GM19324 (cell line): ENCODE results near the gene TRIM67.

Experiments
- ATAC-seq: cut with Tn5 transposase; IDR thresholded peaks from one replicate; pipeline ENCODE4 v1.9.1; 2021; ENCODE audit warnings: mild to moderate bottlenecking, moderate library complexity; ENCODE audit not compliant: unreplicated experiment, low FRiP score

TRIM67 gene

DNA sequence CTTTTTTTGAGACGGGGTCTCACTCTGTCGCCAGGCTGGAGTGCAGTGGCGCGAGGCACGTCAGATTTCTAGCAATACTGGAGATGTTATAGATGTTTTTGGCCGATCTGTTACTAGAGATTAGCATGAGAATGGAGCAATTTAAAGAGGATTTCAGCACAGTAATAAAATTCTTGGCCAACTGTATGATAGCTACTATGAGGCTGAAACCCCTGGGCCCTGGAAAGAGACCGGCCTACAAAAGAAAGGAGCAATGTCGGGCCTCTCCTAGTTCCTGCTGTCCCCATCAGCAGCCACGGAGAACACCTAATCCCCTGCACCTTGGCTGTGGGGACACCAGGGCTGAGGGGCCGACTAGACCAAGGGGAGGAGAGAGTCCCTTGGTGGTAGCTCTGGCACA is 69.7 kb downstream of the TRIM67 start:
- no peak for ATAC-seq

DNA sequence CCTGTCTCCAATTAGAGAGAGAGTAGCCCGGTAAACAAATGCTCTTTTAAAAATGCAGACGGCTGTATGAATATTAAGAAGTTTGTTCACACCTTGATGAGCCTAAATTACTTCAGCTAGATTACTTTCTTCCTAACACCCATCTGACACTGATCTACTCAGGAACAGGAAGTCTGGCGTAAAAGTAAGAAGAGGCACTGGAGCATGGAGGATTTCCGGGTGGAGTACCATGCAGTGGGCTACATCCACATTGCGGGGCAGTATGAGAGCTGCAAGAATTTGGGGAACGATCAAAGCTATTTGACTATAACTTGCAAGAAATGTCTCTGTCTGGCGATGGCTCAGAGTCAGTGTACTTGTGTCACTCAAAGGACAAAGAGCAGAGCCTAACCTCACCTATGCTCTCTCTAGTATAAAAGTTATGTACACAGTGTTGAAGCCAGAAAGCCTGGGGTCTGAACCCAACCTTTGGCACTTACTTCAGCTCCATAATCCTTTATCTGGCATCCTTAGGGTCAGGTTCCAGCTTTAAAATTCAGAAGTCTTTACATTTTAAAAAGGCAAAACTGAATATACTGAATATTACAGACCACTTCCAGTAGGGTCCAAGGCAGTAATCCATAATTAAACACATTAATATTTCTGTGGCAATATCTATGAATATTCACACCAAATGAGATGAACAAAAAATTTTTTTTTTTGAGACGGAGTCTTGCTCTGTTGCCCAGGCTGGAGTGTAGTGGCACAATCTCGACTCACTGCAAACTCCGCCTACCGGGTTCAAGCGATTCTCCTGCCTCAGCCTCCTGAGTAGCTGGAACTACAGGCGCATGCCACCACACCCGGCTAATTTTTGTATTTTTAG is 71.2 kb downstream of the TRIM67 start:
- ATAC-seq: no peak

DNA sequence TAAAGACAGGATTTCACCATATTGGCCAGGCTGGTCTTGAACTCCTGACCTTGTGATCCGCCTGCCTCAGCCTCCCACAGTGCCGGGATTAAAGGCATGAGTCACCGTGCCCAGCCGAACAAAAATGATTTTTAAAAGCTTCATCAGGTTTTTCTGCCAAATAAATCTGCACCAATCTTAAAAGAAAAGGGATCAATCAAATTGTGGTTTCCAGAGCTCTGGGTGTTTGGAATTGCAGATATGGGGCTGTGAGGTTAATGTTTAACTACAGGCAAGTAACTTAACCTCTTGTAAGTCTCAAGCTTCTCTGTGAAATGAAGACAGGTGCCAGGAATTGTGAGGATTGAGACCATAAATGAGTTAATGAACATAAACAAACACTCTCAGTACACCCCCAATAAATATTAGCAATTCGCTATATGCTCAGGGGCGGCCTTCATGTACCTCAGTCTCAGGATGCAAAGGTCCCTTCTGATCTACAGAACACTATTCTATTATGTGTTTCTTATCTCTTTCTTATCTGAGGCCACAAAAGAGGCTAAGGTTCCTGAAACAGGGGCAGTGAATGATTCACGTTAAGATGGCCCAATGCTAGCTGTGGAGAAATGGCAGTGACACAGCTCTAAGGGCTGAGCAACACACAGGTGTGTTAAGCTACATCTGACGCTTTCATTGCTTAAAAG is 72.0 kb downstream of the TRIM67 start:
- ATAC-seq: no peak

DNA sequence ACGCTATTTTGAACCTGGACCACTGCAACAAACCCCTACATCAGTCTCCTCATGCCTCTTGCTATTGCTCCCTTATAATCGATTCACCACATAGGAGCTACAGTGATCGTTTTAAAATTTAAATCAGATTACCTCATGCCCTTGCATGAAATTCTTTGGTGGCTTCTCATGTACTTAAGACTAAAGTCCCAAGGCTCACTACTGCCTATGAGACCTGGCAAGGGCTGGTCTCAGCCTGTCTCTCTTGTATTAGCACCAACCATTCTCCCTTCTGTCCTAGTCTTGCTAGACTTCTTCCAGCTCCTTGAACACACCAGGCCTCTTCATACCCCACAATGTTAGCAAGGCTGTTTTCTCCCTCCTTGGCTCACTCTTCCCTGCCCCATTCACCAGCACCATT is 72.6 kb downstream of the TRIM67 start:
- ATAC-seq: no peak

DNA sequence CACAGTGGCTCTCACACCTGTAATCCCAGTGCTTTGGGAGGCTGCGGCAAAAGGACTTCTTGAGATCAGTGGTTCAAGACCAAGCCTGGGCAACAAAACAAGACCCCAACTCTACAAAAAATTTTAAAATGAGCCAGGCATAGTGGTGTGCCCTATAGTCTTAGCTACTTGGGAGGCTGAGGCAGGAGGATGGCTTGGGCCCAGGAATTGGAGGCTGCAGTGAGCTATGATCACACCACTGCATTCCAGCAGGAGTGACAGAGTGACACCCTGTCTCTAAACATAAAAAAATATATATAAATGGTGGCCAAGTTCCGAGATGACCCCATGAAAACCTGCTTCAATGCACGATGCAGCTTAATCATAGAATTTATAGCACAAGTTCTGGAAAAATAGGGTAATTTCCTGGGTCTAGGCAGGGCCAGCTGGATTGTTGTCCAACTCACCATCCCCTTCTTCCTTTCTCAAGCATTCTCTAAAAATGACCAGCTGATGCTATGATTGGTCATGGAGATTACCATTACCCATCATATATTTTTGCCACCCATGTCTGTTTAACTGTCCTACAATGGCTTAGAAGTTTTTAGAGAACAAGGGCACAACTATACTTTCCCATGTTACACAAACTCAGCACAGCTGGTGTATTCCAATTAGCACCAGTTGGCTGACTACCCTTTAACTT is 73.8 kb downstream of the TRIM67 start:
- ATAC-seq: no peak

DNA sequence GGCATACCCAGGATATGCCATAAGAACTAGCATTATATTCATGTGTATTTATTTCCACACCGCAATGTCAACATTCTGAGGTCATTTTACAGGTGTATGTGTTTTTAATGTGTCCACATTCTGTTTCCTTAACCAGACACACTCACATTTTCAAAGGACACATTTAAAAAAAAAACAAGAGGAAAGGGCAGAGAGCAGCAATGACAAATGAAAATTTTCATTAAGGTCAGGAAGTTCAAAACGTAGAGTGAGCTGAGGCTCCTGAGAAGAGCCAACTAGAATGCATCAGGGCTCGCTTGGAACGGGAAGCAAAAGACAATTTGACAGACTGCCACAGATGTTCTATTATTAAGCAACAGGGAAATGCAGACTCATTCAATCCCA is 74.3 kb downstream of the TRIM67 start:
- ATAC-seq: no peak

DNA sequence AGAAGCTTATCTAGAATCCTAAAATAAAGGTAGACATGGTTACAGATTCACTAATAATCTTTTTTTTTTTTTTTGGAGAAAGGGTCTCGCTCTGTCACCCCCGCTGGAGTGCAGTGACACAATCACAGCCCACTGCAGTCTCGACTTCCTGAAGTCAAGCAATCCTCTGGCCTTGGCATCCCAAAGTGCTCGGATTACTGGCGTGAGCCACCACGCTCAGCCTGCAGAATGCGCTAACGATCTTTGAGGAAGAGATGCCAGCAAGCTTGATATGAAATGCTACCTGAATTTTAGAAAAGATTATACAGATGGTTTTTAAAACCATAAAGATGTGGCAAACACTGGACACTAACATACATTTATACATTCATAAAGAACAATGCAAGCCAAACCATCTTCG is 75.1 kb downstream of the TRIM67 start:
- ATAC-seq: no peak

DNA sequence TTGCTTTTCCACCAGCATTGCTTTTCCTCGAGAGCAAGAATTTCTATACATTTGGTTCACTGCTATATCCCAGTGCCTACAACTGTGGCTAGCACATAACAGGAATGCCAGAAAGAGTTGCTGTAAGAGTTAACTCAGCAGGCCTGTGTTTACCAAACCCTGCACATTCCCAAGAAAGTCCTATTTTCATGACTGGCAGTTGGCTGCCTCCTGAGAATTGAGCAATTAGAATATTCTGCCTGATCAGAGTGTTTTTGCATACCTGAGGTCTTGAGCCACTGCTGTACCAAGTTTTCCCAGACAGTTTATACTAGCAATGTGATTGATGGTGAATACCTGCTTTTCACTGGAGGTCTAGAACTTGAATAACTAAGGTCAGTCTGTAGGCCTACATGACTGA is 76.4 kb downstream of the TRIM67 start:
- ATAC-seq: no peak

DNA sequence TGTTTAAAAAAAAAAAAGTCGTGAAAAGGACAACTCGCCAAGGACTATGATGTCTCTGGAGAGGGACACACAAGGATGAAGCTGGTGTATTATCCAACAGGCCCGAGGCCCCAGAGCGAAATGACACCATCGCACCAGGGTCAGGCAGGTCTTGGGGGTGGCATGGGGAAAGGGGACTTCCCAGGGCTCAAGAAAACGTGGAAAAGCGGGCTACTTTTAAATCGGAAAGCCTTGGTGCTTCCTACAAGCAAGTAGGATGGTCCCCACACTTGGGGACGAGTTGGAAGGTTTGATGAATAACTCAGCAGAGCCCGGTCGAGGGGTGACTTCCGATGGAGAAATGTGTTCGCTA is 78.6 kb downstream of the TRIM67 start:
- peak; percentile 12 for ATAC-seq

DNA sequence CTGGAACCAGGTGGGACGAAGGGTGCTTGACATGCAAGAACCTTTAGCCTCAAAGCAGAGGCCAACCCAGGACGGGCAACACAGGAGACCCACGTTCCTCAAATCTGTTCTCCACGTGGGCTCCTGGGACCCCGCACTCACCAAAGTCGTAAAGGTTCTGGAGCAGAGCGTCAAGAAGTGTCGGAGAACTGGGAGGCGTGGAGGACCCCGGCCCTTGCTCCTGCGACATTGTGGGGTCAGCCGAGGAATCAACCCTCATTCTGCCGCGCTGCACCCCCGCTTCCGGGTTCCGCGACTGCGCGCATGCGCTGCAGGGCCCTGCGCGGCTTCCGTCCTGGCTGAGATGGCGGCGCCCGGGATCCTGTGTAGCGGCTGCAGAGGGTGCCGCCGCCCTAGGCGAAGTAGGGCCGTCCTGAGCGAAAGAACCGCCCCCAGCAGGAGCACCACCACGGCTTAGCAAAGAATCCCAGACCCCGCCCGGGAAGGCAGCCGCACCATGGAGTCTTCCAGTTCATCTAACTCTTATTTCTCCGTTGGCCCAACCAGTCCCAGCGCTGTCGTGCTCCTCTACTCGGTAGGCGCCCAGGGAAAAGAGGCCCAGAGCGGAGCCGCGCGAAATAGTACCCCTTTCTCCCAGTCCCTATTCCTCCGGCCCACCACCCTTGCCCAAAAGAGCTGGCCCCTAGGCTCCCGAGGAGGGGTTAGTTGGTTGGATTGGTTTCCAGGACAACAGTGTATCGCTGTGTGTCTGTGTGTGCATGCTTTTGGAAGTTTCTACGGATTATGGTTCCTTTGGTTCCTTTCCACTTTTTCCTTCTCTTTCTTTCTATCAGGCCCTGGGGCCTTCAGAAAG is 79.3 kb downstream of the TRIM67 start, which contains the start of gene GNPAT:
Gene GNPAT (plus strand): TSS at position 330 of the 853 bp plus-strand sequence. CDS start 167 bp downstream, at position 497.
- ATAC-seq: peak; percentile 98

DNA sequence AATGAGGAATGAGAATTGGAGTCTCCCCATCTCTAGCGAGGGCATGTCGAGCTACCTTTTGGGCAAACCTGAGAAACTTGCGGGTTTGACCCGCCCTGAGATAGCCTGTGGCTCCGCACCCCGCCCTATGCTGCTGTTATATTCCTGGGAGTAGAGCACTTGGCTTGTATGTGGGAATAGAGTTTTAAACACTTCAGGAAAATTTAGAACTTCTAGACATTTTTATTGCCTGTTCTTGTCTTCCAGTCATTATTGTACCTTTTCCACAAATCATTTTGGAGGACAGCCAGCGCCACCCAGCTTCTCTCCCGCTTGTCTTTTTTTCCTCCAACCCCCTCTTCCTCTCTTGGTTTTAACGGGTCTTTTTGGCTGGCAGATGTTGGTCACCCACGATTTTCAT is 79.9 kb downstream of the TRIM67 start:
- ATAC-seq: no peak

DNA sequence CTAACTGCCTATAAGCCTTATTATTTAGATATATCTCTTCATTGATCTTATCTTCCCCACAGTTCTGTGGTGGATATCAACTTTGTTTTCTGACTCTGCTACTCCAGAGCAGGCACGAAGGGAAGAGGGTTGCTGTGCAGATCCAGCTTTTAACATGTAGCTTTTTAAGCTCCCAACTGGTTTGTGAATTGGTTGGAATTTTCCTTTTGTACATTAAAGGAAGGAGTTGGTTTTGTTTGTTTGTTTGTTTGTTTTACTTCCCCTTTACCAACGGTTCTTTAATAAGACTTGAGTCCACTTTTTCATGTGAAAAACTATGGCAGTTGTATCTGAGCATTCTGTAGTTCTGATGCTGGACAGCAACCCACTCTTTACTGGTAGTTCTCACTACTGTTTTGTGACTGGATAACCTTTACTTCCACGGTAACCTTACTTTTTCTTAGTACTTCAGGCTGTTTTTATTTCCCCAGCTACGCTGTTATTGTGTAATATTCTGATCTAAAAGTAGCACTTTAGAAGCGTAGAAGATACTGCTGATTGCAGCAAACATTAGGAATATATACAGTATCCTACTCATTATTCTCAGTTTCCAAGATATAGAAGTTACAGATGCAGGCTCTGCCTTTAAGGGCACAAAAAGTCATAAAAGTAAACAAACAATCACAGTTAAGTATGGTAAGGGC is 80.8 kb downstream of the TRIM67 start:
- ATAC-seq: no peak

DNA sequence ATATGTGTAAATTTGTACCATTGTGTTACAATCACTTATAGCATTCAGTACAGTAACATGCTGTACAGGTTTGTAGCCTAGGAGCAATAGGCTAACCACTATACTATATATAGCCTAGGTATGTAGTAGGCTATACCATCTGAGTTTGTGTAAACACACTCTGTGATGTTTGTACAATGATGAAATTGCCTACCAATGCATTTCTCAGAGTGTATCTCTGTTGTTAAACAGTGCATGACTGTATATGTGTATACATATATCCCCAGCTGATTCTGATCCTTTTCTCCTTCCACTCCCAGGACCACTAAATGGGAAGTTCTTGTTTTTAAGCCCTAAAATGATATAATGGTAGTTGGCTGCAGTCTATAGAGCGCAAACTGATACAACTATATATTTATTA is 86.9 kb downstream of the TRIM67 start:
- ATAC-seq: no peak

DNA sequence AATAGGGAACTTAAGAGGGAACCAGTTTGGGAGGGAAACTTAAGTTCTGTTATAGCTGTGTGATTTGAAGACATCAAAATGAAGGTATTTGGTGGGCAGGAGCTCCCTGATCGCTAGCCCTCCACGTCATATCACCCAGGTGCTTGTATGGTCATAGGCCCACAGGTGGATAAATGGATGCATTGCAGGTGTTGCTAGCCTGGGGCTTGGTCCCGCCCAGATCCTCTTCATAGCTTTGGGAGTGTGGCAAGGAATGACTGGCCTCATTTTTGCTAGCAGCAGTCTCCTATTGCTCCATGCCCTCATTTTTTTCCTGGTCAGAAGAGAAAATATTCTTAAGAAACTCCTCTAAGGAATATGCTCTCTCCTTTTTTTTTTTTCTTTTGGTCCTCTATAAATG is 90.5 kb downstream of the TRIM67 start:
- ATAC-seq: no peak

DNA sequence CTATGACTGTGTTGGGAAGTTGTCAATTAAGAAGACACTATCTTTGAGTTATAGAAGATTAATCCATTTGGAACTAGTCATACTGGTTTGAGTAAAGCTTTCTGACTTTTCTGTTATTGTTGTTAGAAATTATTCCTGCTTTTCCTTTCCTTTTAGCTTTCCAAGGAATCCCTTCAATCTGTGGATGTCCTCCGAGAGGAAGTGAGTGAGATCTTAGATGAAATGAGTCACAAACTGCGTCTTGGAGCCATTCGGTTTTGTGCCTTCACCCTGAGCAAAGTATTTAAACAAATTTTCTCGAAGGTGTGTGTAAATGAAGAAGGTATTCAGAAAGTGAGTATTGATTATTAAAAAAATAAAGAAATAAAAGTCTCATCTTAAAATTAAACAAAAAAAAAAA is 98.5 kb downstream of the TRIM67 start:
- ATAC-seq: no peak

DNA sequence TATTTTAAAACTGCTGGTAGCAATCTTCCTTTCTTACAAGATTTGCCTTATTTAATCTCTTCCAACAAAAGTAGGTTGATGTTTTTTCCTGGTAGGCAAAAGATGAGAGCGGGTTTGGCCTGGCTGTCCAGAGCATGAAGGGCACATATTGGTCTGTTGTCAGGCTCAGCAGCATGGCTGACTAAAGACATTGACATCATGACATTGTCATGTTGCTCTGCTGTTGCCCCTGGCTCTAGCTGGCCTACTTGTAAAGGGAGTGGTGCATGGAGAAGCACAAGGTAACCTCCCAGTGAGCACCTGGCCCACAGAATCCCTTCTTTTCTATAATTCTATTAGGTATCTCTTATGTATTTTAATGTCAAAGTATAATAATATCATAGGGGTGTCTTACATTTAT is 102.8 kb downstream of the TRIM67 start:
- ATAC-seq: no peak

DNA sequence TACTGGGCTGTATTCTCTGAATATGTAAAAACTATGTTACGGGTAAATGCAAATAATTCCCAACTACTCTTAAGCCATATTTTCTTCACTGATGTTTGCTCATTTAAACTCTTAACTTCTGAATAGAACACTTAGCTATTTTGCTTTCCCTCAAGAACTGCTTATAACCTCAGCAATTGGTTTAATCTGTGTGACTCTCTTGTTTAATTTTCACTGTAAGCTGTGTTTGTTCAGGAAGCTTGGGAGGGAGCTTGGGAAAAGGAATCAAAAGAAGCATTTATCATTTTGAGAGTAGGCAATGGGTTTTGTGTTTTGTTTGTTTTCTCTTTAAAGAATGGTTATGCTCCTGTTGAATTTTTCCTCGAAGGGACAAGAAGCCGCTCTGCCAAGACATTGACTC is 103.5 kb downstream of the TRIM67 start:
- ATAC-seq: no peak

DNA sequence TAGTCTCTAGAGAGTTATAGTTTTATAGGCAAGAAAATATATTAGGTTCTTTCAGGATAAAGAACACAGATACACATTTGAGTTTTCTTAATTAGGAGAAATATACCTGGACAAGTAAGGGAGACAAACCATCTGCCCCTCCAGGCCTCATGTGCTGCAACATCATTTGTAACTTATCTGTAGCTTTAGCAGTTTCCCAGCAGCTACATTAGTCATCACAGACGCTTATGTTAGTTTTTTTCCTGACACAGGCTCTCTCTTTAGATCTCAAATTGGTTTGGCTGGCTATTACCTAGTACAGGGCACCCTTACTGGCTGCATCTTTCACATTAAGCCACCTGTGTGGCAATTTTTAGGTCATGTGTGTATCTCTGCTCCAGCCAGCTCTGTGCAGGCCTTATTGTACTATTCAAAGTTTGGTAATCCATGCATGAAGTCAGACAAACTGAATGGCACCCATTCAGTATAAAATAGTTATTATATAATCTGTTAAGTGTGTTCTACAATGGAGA is 105.0 kb downstream of the TRIM67 start:
- no peak for ATAC-seq
